Activated T-cell treated with anti-CD3 and anti-CD28 coated beads, Interleukin-2, amount 50 U/mL, for 24 hours (primary cell): ENCODE results near the gene PHF2.
"Not testable (repeated sequence)": the region's sequence is repeated elsewhere in the genome, so short reads cannot be mapped to it uniquely, and the experiment has no call there.

ENCODE experiments used
- DNase-seq: peaks from one replicate; pipeline ENCODE4 v3.0.0-alpha.2; 2020
- H3K27ac Mint-ChIP-seq: 2 replicates; pipeline ENCODE4 v1.8.0; 2020; ENCODE audit warnings: mild to moderate bottlenecking, mixed read lengths
- H3K27me3 Mint-ChIP-seq: 2 replicates; pipeline ENCODE4 v1.8.0; 2020; ENCODE audit warnings: mixed read lengths
- H3K36me3 Mint-ChIP-seq: 2 replicates; pipeline ENCODE4 v1.8.0; 2020; ENCODE audit warnings: low read depth, mixed read lengths
- H3K4me1 Mint-ChIP-seq: 2 replicates; pipeline ENCODE4 v1.8.0; 2020; ENCODE audit warnings: low read depth, mixed read lengths
- H3K4me3 Mint-ChIP-seq: 2 replicates; pipeline ENCODE4 v1.8.0; 2020; ENCODE audit warnings: mild to moderate bottlenecking, moderate library complexity, mixed read lengths
- H3K9me3 Mint-ChIP-seq: 2 replicates; pipeline ENCODE4 v1.8.0; 2020; ENCODE audit warnings: mixed read lengths

The PHF2 gene

GRCh38 chr9:93668261-93668871, 92.0 kb downstream of the PHF2 start:
- DNase-seq, result peak; percentile 14
- Mint-ChIP-seq H3K27ac (no peak overlapping the region), H3K4me1 (no peaks in the 10 kb centered on the region), H3K9me3 (no peaks in the 10 kb centered on the region), H3K4me3 (no peak overlapping the region), H3K36me3 (peaks cover 33% of the 10 kb centered on the region), H3K27me3 (no peaks in the 10 kb centered on the region)

GRCh38 chr9:93669116-93669957, 93.0 kb downstream of the PHF2 start:
- Mint-ChIP-seq H3K9me3 (no peaks in the 10 kb centered on the region), H3K4me1 (no peaks in the 10 kb centered on the region), H3K36me3 (peaks cover 43% of the 10 kb centered on the region), H3K4me3 (no peak overlapping the region), H3K27me3 (no peaks in the 10 kb centered on the region), H3K27ac (peak overlapping the region; percentile 50)
- peak; percentile 26 for DNase-seq

GRCh38 chr9:93669958-93670207, 93.5 kb downstream of the PHF2 start:
- H3K27ac Mint-ChIP-seq, result peak overlapping the region; percentile 50
- H3K27me3 Mint-ChIP-seq, result no peaks in the 10 kb centered on the region
- H3K4me3 Mint-ChIP-seq, result no peak overlapping the region
- peaks cover 48% of the 10 kb centered on the region for H3K36me3 Mint-ChIP-seq
- no peak for DNase-seq
- no peaks in the 10 kb centered on the region for H3K9me3 Mint-ChIP-seq
- no peaks in the 10 kb centered on the region for H3K4me1 Mint-ChIP-seq

- H3K36me3 Mint-ChIP-seq, result peaks cover 53% of the 10 kb centered on the region
- peak; percentile 26 for DNase-seq
- H3K4me1 Mint-ChIP-seq, result no peaks in the 10 kb centered on the region
- no peak overlapping the region for H3K27ac Mint-ChIP-seq
- no peaks in the 10 kb centered on the region for H3K9me3 Mint-ChIP-seq
- no peaks in the 10 kb centered on the region for H3K27me3 Mint-ChIP-seq
- no peak overlapping the region for H3K4me3 Mint-ChIP-seq
Observed at GRCh38 chr9:93670208-93671019, 94.0 kb downstream of the PHF2 start.

- Mint-ChIP-seq H3K27ac (no peak overlapping the region), H3K27me3 (no peaks in the 10 kb centered on the region), H3K4me1 (no peaks in the 10 kb centered on the region), H3K4me3 (no peak overlapping the region), H3K9me3 (no peaks in the 10 kb centered on the region), H3K36me3 (peaks cover 52% of the 10 kb centered on the region)
- DNase-seq, result no peak
Observed at GRCh38 chr9:93671020-93671338, 94.6 kb downstream of the PHF2 start.

- not testable (repeated sequence) for H3K4me3 Mint-ChIP-seq
- DNase-seq, result peak; percentile 16
Observed at GRCh38 chr9:93672330-93673020, 96.1 kb downstream of the PHF2 start.

GRCh38 chr9:93673021-93673838, 96.8 kb downstream of the PHF2 start:
- Mint-ChIP-seq H3K9me3 (no peaks in the 10 kb centered on the region), H3K36me3 (peaks cover 58% of the 10 kb centered on the region), H3K4me3 (no peak overlapping the region), H3K27ac (no peak overlapping the region), H3K4me1 (no peaks in the 10 kb centered on the region), H3K27me3 (no peaks in the 10 kb centered on the region)
- peak; percentile 26 for DNase-seq

More at GRCh38 chr9:93672330-93673020, 96.1 kb downstream of the PHF2 start:
- H3K27ac Mint-ChIP-seq, H3K4me1 Mint-ChIP-seq, H3K9me3 Mint-ChIP-seq, H3K27me3 Mint-ChIP-seq: not testable (repeated sequence)
- peaks cover 56% of the 10 kb centered on the region for H3K36me3 Mint-ChIP-seq

- Mint-ChIP-seq H3K4me3 (no peak overlapping the region), H3K4me1 (no peaks in the 10 kb centered on the region), H3K27me3 (no peaks in the 10 kb centered on the region), H3K36me3 (peaks cover 57% of the 10 kb centered on the region), H3K27ac (no peak overlapping the region), H3K9me3 (no peaks in the 10 kb centered on the region)
- DNase-seq, result peak; percentile 5
Observed at GRCh38 chr9:93673839-93674334, 97.5 kb downstream of the PHF2 start.

- Mint-ChIP-seq H3K27ac (no peak overlapping the region), H3K9me3 (no peaks in the 10 kb centered on the region), H3K36me3 (peaks cover 57% of the 10 kb centered on the region), H3K27me3 (no peaks in the 10 kb centered on the region), H3K4me1 (no peaks in the 10 kb centered on the region), H3K4me3 (no peak overlapping the region)
- DNase-seq, result peak; percentile 25
Observed at GRCh38 chr9:93674580-93675335, 98.4 kb downstream of the PHF2 start.

GRCh38 chr9:93675336-93676150, 99.2 kb downstream of the PHF2 start:
- Mint-ChIP-seq H3K4me3 (no peak overlapping the region), H3K9me3 (no peaks in the 10 kb centered on the region), H3K36me3 (peaks cover 57% of the 10 kb centered on the region), H3K27me3 (no peaks in the 10 kb centered on the region), H3K27ac (peak overlapping the region; percentile 44), H3K4me1 (no peaks in the 10 kb centered on the region)
- peak; percentile 20 for DNase-seq

GRCh38 chr9:93676310-93677047, 100.1 kb downstream of the PHF2 start:
- peak; percentile 11 for DNase-seq
- peaks cover 54% of the 10 kb centered on the region for H3K36me3 Mint-ChIP-seq
- H3K9me3 Mint-ChIP-seq, result no peaks in the 10 kb centered on the region
- H3K27me3 Mint-ChIP-seq, result no peaks in the 10 kb centered on the region
- no peak overlapping the region for H3K4me3 Mint-ChIP-seq
- H3K27ac Mint-ChIP-seq, result peak overlapping the region; percentile 44
- no peaks in the 10 kb centered on the region for H3K4me1 Mint-ChIP-seq

- Mint-ChIP-seq H3K9me3 (no peaks in the 10 kb centered on the region), H3K27me3 (no peaks in the 10 kb centered on the region), H3K4me1 (no peaks in the 10 kb centered on the region), H3K4me3 (no peak overlapping the region), H3K27ac (no peak overlapping the region), H3K36me3 (peaks cover 54% of the 10 kb centered on the region)
- peak; percentile 24 for DNase-seq
Observed at GRCh38 chr9:93677048-93677571, 100.7 kb downstream of the PHF2 start.
